Activated naive CD4-positive, alpha-beta T cell treated with anti-CD3 and anti-CD28 coated beads, Interleukin-2, amount 50 U/mL, for 24 hours (primary cell): ENCODE results near the gene MAP1B.

Experiments
- H3K27ac Mint-ChIP-seq: one replicate; pipeline ENCODE4 v1.8.0; 2021; ENCODE audit warnings: mild to moderate bottlenecking, mixed read lengths
- H3K27me3 Mint-ChIP-seq: one replicate; pipeline ENCODE4 v1.8.0; 2021; ENCODE audit warnings: mixed read lengths
- H3K36me3 Mint-ChIP-seq: one replicate; pipeline ENCODE4 v1.8.0; 2021; ENCODE audit warnings: mixed read lengths
- H3K4me1 Mint-ChIP-seq: one replicate; pipeline ENCODE4 v1.8.0; 2021; ENCODE audit warnings: mixed read lengths
- H3K4me3 Mint-ChIP-seq: one replicate; pipeline ENCODE4 v1.8.0; 2021; ENCODE audit warnings: mild to moderate bottlenecking, mixed read lengths
- H3K9me3 Mint-ChIP-seq: one replicate; pipeline ENCODE4 v1.8.0; 2021; ENCODE audit warnings: mixed read lengths

MAP1B gene

DNA sequence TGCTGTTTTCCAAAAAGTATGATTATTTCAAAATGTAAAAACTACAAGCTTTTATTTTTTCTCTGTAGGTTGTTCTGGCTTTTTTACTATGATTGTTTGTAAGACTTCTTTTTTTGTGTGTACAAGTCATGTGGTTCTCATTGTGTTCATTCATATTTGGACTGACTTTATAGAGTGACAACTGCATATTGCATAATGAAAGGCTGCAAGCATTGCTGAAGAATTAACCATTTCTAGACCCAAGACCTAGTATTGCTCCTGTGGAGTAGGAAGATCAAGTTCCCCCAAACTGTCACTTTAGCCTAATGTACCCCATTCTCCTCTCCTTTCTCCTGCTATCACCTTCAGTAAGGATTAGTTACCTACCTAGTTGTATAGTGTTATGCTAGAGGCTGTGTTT is 10.0 kb downstream of the MAP1B start:
- Mint-ChIP-seq H3K27ac (no peak overlapping the region), H3K4me1 (no peaks in the 10 kb centered on the region), H3K9me3 (no peaks in the 10 kb centered on the region), H3K36me3 (no peaks in the 10 kb centered on the region), H3K4me3 (no peak overlapping the region), H3K27me3 (peaks cover 14% of the 10 kb centered on the region)

DNA sequence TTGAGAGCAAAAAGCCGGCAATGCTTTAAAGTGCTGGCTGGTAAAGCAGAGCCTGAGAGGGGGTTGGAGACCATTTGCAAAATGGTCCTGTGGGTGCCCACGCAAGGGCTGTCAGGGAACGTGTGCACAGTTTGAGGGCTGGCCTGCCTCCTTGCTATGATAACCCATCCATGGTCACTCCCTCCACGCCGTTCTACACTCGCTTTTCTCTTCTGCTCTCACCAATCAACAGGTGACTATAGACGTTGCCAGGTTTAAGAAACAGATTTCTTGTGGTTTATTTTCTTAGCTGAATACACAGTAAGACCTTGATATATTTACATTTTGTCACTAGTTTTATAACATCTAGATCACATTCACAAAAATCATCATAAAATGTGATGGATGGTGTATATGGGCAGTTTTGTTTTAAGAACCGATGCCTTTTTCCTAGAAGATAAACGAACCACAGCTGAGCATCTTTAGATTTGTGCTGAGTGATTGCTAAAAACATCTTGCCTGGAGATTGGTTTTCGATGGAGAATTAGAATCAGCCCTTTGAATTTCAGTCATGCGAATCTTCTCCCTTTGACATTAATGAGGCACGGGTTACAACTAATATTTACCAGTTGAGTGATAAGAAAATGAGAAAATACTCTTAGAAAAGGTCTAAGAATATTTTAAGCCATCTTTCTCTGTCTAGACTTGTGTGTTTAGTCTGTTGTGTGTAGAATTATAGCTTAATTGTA is 13.9 kb downstream of the MAP1B start:
- no peak overlapping the region for H3K4me3 Mint-ChIP-seq
- peaks cover 14% of the 10 kb centered on the region for H3K27me3 Mint-ChIP-seq
- H3K27ac Mint-ChIP-seq, result no peak overlapping the region
- no peaks in the 10 kb centered on the region for H3K9me3 Mint-ChIP-seq
- no peaks in the 10 kb centered on the region for H3K36me3 Mint-ChIP-seq
- no peaks in the 10 kb centered on the region for H3K4me1 Mint-ChIP-seq

- Mint-ChIP-seq H3K4me3 (no peak overlapping the region), H3K36me3 (no peaks in the 10 kb centered on the region), H3K4me1 (no peaks in the 10 kb centered on the region), H3K27me3 (peaks cover 17% of the 10 kb centered on the region), H3K27ac (no peak overlapping the region), H3K9me3 (no peaks in the 10 kb centered on the region)
These were observed 14.6 kb downstream of the MAP1B start for GRCh38 chr5:72121780-72122445.

DNA sequence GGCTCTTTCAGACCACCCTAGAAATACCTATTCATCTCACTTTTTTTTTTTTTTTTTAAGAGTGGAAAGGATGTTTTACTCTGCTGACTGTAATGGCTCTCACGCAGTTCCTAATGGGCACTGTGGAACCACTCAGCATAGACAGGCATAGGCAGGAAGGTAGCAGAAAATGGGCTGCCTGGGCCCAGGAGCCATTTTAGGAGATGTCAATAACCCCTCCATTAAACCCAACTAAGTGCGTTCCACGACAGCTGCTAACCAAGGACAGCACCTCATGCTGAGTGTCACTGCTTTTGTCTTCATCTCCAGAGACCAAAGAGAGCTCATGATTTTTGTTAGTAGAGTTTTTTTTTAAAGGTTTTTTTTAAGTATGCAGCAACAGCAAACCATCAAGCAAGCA is 15.3 kb downstream of the MAP1B start:
- Mint-ChIP-seq H3K4me3 (no peak overlapping the region), H3K9me3 (no peaks in the 10 kb centered on the region), H3K36me3 (no peaks in the 10 kb centered on the region), H3K27ac (no peak overlapping the region), H3K4me1 (no peaks in the 10 kb centered on the region), H3K27me3 (peaks cover 18% of the 10 kb centered on the region)

DNA sequence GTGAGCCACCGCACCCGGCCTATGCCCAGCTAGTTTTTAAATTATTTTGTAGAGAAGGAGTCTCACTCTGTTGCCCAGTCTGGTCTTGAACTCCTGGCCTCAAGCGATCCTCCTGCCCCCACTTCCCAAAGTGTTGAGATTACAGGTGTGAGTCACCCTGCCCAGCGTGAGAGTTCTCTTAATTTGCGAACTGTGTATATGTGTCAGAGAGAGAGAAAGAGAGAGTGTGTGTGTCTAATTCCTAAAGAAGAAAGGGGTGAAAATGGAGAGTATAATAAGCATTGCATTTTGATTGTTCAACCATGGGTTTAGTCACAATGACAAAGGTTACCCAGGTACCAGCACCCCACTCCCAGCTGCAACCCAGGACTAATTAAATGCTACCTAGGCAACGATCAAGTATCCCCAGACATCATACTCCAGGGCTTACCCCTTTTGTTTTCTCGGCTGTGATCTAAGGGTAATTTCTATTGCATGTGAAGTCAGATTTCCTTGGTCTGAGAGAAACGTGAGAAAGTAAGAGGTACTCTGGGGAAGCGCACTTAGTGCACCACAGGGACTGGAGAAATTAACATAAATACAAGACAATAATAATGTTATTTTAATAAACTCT is 16.6 kb downstream of the MAP1B start:
- H3K27ac Mint-ChIP-seq, result no peak overlapping the region
- no peaks in the 10 kb centered on the region for H3K9me3 Mint-ChIP-seq
- H3K36me3 Mint-ChIP-seq, result no peaks in the 10 kb centered on the region
- H3K4me1 Mint-ChIP-seq, result no peaks in the 10 kb centered on the region
- peaks cover 20% of the 10 kb centered on the region for H3K27me3 Mint-ChIP-seq
- no peak overlapping the region for H3K4me3 Mint-ChIP-seq

- no peak overlapping the region for H3K27ac Mint-ChIP-seq
- no peaks in the 10 kb centered on the region for H3K36me3 Mint-ChIP-seq
- H3K4me3 Mint-ChIP-seq, result no peak overlapping the region
- H3K4me1 Mint-ChIP-seq, result no peaks in the 10 kb centered on the region
- peaks cover 25% of the 10 kb centered on the region for H3K27me3 Mint-ChIP-seq
- H3K9me3 Mint-ChIP-seq, result no peaks in the 10 kb centered on the region
These were observed 18.1 kb downstream of the MAP1B start for GRCh38 chr5:72125271-72125940.

GRCh38 chr5:72125941-72126620 is 18.8 kb downstream of the MAP1B start:
- H3K9me3 Mint-ChIP-seq, result no peaks in the 10 kb centered on the region
- no peak overlapping the region for H3K4me3 Mint-ChIP-seq
- H3K27ac Mint-ChIP-seq, result no peak overlapping the region
- no peaks in the 10 kb centered on the region for H3K4me1 Mint-ChIP-seq
- H3K36me3 Mint-ChIP-seq, result no peaks in the 10 kb centered on the region
- peaks cover 27% of the 10 kb centered on the region for H3K27me3 Mint-ChIP-seq

DNA sequence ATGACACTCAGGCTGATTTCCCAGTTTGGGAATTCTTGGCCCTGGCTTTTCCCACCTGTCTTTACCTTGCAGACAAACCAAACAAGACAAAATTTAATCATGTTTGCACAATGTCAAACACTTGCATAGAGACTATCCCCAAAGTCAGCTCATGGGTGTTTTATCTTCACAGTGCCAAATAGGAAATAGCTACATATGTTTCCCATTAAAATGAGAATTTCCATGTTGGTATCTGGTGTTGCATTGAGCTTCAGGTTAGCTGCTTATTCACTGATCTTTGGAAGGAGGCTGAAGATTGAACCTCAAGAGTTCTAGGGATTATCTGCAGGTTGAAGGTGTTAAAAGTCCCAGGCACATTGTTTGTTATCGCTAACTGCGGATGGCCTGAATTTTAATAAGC is 19.5 kb downstream of the MAP1B start:
- no peaks in the 10 kb centered on the region for H3K4me1 Mint-ChIP-seq
- no peak overlapping the region for H3K4me3 Mint-ChIP-seq
- peaks cover 26% of the 10 kb centered on the region for H3K27me3 Mint-ChIP-seq
- no peak overlapping the region for H3K27ac Mint-ChIP-seq
- no peaks in the 10 kb centered on the region for H3K36me3 Mint-ChIP-seq
- no peaks in the 10 kb centered on the region for H3K9me3 Mint-ChIP-seq

GRCh38 chr5:72129725-72130124 is 22.4 kb downstream of the MAP1B start:
- Mint-ChIP-seq H3K27ac (no peak overlapping the region), H3K36me3 (no peaks in the 10 kb centered on the region), H3K4me1 (no peaks in the 10 kb centered on the region), H3K9me3 (no peaks in the 10 kb centered on the region), H3K27me3 (peaks cover 26% of the 10 kb centered on the region), H3K4me3 (no peak overlapping the region)

DNA sequence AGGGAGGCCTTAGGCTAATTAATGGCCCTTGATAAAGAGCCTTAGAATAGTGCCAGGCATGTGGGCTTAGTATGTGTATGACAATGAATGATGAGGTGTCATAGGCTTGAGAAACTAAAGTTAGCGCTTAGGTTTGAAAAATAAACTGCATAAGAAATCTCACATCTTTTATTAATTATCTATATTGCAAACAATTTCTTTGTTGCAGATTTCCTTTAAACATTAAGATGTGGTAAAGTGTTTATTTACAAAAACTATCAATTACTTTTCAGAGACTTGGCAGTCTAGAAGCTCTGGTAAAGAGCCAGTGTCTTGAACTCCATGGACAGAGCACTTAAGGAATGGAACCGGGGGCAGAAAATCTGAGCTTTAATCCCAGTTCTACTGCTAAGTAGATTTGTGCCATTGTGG is 23.1 kb downstream of the MAP1B start:
- H3K9me3 Mint-ChIP-seq, result no peaks in the 10 kb centered on the region
- H3K27ac Mint-ChIP-seq, result no peak overlapping the region
- peaks cover 26% of the 10 kb centered on the region for H3K27me3 Mint-ChIP-seq
- H3K4me3 Mint-ChIP-seq, result no peak overlapping the region
- no peaks in the 10 kb centered on the region for H3K36me3 Mint-ChIP-seq
- no peaks in the 10 kb centered on the region for H3K4me1 Mint-ChIP-seq

DNA sequence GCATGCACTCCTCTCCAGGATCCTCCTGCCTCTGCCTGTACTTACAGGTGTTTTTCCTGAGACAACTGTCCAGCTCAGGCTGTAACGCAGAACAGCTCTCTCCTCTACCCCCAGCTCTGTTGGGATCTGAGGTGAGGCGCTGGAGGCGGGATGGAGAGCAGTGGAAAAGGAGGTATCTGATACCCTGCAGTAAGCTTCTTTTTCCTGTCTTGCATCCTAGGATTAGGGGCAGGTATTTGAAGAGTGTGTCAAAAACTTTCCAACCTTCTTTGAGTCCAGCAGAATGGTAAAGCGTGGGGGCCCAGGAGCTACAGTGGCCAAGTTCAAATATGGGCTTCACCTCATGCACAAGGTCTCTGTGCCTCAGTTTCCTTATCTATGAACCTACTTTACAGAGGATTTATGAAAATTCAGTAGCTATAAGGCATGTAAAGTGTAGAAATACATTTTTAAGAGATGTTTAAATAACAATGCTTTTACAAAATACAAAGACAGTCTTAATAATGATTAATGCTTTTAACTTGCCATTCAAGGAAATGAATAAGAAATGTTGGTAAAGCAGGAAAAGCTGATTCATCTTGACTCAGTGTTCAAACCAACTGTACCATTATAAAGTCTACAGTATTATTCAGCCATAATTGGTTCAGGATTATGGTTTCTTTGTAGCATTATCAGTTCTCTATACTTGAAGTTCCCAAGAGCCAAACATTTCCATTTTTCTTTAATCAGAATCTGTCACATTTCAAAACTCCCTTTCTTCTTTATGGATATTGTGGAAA is 26.1 kb downstream of the MAP1B start:
- no peak overlapping the region for H3K27ac Mint-ChIP-seq
- H3K9me3 Mint-ChIP-seq, result no peaks in the 10 kb centered on the region
- H3K4me1 Mint-ChIP-seq, result peaks cover 9% of the 10 kb centered on the region
- H3K4me3 Mint-ChIP-seq, result no peak overlapping the region
- peaks cover 19% of the 10 kb centered on the region for H3K27me3 Mint-ChIP-seq
- H3K36me3 Mint-ChIP-seq, result no peaks in the 10 kb centered on the region

DNA sequence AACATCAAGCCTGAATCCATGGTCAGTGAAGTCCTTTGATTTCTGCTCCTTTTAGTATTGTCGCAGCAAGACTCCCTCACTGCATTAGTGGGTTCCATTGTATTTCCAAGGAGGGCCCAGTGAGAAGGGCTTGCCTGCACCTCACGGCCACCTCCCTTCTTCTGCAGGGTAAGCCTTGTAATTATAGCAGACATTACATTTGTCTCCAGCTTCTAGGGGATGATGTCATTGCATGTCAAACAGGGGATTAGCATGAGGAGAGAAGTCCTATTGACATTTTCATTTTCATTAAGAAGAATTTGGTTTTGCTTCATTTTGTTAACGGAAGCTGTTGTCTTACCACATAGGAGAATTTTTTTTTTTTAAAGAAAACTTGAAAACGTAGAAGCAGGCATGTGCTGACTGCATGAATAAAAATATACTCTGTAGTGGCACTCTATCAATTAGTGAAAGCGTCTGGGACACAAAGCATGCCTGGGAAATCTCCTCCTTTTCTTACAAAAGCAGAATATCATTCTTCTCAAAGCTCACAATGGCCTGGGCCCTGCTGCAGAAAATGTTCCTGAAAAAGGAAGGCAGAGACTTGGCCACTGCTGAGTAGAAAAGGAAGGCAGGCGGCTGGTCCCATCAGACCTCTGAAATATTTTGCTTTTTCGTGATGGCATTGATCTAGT is 27.1 kb downstream of the MAP1B start:
- no peaks in the 10 kb centered on the region for H3K9me3 Mint-ChIP-seq
- H3K4me3 Mint-ChIP-seq, result no peak overlapping the region
- H3K27me3 Mint-ChIP-seq, result peaks cover 16% of the 10 kb centered on the region
- peaks cover 18% of the 10 kb centered on the region for H3K4me1 Mint-ChIP-seq
- H3K27ac Mint-ChIP-seq, result no peak overlapping the region
- H3K36me3 Mint-ChIP-seq, result no peaks in the 10 kb centered on the region

DNA sequence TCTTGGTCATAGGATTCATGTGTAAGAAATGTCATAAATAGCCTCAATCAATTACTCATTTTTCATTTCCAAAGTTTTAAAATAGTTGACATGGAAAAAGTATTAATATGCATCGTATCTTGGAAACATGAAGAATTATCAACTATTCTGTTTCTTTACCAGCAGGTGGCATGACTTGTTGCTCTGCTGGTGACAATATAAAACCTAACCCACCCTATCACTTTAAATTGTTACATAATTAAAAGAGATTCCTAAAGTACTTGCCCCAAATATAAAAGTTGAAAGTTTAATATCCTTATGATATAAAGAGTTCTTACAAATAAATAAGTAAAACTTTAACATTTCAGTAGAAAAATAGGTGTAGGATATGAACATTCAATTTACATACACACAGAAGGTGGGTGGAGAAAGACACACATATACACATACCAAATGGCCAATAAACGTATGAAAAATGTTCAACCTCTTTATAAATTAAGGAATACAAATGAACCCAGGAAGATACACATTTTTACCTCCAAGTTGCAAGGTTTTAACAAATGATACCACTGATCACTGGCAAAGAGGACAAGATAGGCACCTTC is 30.6 kb downstream of the MAP1B start:
- no peaks in the 10 kb centered on the region for H3K36me3 Mint-ChIP-seq
- H3K9me3 Mint-ChIP-seq, result no peaks in the 10 kb centered on the region

GRCh38 chr5:72138943-72139521 is 31.8 kb downstream of the MAP1B start:
- Mint-ChIP-seq H3K27me3 (peaks cover 16% of the 10 kb centered on the region), H3K4me3 (peak overlapping the region; percentile 4), H3K4me1 (peaks cover 21% of the 10 kb centered on the region), H3K9me3 (no peaks in the 10 kb centered on the region), H3K36me3 (no peaks in the 10 kb centered on the region), H3K27ac (peak overlapping the region; percentile 21)

More for the DNA sequence above, 30.6 kb downstream of the MAP1B start:
- Mint-ChIP-seq H3K27me3 (peaks cover 21% of the 10 kb centered on the region), H3K27ac (no peak overlapping the region), H3K4me1 (peaks cover 21% of the 10 kb centered on the region), H3K4me3 (no peak overlapping the region)
